ENCODE results near the gene NR2F1.

The NR2F1 gene

DNA sequence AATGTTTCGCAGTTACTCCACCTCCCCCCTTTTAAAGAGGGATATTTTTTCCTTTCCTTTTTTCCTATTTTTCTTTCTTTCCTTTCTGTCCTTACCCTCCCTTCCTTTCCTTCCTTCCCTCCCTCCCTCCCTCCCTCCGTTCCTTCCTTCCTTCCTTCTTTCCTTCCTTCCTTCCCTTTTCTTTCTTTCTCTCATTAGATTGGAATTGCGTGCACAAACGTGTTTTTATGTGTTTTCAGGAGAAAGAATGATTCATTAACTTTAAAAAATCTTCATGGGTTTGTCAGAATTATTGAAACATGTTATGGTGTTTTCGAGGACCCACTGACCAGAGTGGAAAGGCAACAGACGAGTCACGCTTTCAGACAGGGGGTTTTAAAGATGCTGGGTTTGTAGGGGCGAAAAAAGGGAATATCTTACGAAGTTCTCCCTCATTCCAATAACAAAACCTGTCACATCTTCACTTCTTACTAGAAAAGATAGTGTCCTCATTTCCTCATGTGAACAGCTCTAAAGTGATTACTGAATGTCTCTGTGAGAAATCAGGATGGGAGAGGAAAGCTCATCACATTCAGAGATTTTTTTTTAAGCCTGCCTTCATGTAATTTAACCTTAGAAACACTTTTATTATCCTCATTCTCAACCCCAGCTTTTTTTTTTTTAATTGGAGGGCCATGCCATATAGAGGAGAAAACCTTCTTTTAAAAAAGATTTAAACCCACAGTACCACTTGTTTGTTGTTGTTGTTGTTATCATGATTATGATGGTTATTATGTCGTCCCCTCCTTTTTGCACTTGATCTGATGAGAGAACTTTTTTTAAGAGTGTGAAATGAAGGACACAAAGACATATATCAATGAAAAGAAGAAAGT is 21.9 kb downstream of the NR2F1 start:
- DNase-seq (ENCODE audit: low spot score) = no peak

DNA sequence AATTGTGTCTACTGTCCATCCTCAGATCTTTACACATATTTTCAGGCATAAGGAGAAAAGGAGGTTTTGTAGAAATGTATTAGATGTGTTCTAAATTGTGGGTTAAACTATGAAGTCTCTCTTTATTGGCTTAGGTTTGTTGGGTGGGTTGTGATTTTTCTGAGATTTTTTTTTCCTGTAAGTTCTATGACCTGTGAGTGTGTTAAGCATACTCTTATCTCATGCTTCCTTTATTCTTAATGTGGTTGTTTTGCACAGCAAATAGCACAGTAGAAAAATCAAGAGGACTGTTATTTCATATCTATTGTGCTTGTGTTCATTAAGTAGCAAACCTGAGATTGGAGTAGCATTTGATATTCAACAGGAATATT is 23.3 kb downstream of the NR2F1 start:
- no peak for DNase-seq (ENCODE audit: low spot score)

DNA sequence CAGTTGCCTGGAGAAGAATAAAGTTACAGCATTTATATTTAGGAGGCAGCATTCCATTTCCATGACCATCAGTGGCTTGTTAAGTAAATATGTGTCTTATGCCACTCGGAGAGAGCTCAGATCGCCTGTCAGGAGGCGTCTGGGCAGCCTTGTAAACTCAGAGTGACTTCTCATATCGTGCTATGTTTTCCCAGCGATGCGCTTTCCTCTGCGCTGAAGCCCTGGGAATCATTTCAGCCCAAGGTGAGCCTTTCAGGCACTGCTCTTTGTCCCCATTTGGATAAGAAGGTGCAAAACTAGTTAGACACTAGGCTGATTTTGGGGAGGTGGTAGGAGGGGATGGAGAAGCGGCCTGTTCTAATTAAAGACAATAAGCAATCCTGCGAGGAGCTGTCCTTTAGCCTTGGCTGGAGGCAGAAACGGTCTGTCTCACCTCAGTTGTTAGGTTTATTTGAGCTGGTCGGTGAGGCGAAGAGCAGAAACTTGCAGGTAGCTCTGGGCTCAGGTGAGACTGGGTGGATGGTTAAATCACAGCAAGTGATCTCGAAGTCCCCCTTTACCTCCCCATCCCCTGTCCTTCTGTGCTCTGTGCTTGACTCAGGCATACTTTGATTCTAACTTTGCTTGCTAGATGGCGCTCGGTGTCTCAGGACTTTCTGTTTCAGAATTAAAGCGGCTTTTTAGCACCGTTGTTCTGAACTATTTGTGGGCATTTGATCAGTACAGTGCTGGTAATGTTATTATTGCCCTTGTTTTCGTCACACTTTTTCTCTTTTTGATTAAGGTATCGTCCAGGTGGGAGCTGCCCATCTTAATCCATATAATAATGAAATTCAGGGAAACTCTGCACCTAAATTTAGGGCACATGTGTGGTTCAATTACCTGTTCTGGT is 24.6 kb downstream of the NR2F1 start:
- peak; percentile 55 for DNase-seq (ENCODE audit: low spot score)

DNA sequence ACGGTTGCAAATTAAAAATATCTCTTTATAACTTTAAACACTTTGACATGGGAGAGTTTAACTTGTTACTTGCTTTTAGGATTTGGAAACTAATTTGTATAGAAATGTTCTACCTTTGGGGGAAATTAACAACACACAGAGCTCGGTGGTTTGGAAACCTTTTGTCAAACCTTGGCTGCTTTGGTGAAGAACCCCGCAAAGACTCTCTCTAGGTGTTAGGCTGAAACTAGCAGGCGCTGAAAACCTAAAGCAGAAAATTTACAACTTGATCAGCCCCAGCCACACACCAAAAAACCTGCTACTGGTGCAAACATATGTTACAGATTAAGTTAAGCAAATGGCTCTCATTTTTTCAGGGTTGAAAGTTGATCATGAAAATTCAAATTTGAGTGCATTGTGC is 25.8 kb downstream of the NR2F1 start:
- DNase-seq (ENCODE audit: low spot score) = no peak

DNA sequence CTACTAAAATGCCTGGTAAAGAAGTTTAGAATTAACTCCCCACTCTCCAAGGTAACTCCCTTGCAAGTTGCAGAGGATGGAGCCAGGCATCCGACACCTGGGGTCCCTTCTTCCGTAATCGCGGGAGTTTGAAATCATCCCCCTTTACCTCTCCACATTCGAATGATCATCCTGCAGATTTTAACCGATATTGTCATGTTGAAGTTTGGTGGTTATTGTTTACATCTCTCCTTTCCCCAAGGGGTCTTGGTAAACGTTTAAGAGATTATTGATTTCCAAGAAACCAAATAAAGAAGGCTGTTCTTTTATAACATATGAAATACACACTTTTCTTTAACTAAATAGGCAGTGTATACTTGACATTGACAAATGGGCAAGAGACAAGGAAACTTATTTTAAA is 26.7 kb downstream of the NR2F1 start:
- DNase-seq (ENCODE audit: low spot score) = no peak

DNA sequence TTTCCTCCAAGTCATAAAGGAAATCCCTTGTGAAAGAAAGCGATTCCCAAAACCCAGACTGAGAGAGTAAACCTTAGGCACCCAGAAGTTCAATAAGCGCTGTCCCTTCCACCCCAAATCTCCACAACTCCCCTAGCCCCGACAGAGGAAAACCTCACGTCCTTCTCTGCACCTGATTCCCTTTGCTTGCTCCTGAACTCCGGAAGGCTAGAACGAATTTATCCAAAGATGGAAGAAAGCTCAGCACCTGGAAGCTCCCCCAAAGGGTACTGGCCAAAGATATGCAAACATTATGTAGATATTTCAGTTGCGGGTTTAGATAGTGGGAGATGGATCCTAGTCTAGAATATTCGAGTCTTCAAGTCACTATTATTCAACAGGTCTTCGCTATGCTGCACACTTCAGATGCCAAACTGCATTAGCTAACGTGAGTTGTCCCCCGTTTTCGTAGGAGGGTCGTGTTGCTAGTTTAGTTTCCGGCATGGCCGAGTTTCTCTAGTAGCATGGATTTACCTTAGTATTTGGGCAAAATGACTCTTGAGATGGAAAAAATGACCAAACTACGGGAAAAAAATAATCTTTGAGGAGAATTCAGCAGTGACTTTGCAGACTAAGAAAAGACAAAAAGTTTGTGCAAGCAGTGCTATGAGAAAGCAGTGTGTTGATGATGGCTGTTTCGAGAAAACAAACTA is 27.7 kb downstream of the NR2F1 start:
- no peak for DNase-seq (ENCODE audit: low spot score)

DNA sequence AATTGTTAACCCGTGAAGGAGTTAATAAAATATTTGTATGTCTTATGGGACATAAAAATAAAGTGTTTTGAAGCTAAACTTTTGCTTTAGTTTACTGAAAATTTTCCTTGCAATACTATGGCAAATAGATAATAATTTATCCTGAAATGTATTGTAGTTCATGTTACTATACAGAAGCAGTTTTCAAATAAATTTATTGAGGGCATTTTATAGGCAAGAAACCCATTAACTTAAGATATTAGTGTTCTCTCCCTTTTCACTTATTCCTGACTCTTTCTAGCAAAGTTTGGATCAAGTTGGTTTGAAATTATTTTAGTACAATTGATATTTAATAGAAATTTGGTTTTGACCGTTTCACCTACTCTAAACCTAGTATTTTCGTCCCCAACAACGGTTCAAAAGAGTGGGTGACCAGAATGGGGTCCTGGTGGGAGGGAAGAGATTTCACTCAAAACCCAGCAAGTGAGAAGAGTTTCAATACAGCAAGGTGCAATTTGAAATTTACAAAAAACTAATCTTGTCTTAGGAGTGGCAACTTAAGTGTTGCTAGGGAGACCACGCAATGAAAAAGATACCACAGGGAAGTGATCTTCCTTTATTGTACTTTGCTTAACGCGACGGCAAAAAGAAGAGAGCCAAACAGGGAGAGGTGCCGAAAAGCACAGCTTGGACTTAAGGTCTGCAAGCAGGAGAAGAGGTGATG is 28.4 kb downstream of the NR2F1 start:
- DNase-seq (ENCODE audit: low spot score) = no peak

DNA sequence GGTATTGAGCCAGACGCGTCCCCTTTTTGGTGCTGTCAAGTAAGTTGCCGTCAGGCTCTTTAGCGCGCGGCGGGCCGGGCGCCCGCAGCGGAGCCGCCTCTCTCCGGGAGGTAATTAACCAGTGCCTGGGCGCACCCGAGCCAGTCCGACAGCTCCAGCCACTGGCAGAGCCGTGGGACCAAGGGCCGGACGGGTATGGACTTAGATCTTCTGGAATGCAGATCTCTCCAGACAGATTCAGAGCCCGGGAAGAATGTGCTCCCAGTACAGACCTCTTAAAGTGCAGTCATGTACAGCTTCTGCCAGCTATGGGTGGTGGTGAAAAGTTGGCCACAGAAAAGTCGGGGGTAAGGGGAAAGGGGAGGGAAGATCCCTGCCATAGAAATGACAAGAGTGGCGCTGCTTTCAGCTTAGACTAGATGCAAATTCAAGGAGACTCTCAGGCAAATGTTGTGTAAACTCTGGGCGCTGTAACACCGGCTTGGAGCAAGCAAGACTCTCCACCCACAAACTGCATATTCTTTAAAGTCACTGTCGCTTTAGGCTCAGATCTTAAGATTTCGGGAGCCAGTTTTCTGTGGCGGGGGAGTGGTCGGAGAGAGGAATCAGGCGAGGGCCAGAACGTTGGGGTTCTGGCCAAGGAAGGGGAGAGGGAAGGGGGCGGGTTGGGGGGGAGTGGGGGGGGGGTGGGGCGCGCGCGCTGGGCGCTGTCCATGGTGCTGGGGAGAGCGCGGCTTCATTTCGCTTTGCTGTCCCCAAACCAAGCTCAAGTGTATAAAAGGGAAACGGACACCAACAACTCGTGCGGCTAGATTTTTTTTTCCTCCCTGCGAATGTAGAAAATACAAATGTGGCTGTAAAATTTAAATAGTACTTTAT is 29.2 kb downstream of the NR2F1 start:
- peak; percentile 51 for DNase-seq (ENCODE audit: low spot score)

DNA sequence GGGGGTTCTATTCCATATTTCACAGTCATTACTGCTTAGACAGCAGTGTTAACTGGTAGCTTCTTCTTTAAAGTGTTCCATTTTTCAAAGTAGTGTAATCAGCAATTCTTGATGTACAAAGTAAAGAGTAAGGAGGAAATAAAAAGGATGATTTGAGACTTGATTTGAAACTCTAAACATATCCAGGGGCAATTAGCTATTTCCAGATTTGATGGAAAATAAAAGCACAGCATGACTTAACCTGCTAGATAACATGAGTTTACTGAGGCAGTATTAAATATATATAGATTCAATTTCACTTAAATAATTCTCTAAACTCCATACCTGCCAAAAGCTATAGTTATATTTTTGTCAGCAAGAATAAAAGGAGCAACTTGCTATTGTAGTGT is 29.8 kb downstream of the NR2F1 start:
- no peak for DNase-seq (ENCODE audit: low spot score)

DNA sequence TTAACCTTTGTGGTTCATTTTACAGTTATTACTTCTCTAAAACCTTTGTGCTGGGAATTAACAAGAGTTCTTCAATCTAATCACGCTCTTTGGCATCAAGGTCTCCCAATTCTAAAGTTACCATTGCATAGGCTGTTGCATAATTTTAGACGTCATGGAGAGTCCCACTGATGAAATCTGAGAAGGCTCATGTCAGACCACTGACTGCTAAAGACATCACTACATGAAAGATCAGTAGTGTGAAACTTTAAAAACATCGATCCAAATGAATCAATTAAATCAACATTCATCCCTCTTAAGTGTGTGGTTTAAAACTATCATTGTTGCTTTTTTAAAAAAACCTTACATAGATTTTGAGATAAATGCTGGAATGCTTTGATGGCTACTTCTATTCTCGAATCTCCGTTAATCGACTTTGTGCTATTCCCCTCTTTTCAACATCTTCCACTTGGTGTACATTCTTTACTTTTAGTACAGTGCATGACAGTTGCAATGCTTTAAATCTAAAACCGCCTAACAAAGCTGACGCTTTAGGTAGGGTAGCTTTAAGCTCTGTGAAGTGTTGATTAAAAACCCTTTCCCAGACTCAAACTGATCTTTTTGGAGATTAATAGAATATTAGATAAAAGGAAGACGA is 33.6 kb downstream of the NR2F1 start:
- no peak for DNase-seq (ENCODE audit: low spot score)

DNA sequence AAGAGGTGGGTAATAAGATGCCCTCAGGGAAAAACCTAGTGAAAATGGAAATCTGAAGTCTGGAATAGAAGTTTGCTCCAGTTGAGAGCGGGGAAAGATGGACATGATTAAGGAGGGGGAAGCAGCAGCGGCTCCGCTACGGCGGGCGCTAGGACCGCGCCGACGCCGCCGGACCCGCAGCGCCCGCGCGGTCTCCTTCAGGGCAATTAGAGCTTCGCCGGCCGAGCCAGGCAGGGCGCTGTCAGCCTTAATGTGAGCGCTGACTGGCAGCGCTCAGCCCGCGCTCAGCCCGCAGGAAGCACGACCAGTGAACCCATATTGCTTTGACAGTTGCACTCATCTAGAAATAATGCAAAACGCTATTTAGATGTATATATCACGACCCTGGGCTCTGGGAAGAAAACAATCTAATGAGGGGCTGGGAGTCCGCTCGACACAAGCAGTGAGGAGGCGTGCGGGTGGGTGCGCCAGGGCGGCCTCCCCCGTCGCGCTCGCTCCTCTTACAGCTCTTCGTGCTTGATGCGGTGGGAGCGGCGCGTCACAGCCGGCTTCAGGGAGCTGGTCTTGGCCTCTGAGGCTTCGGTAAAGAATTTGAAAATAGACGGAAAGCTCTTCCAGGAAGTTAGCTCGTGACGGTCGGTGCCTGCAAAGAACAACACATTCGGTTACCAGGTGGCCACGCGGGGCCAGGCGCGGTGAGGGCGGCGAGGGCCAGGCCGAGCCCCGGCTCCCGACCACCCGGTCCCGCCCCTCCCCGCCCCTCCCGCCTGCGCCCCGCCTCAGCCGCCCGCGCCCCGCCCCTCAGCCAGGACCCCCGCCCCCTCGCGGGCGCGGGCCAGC is 37.7 kb downstream of the NR2F1 start:
- DNase-seq (ENCODE audit: low spot score) = peak; percentile 84

DNA sequence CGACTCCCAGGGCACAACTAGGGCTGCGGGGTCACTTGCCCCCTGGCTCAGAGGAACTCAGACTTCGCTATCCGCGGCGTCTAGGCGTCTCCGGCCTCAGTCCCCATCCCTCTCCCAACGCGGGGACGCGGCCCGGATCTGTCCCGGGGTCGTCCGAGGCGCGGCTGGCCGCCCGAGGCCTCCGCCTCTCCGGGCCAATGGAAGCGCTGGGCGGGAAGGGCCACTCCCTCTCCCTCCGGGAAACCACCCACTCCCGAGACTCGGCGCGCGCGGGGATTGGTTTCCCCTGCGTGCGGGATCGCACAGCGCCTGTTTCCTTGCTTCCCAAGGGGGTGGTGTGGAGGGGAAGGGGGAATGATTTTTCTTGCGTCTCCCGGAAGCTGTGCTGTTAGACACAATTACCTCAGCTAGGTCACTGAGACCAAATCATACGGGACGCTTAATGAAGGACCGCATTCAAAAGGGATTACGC is 38.3 kb downstream of the NR2F1 start:
- peak; percentile 67 for DNase-seq (ENCODE audit: low spot score)

DNA sequence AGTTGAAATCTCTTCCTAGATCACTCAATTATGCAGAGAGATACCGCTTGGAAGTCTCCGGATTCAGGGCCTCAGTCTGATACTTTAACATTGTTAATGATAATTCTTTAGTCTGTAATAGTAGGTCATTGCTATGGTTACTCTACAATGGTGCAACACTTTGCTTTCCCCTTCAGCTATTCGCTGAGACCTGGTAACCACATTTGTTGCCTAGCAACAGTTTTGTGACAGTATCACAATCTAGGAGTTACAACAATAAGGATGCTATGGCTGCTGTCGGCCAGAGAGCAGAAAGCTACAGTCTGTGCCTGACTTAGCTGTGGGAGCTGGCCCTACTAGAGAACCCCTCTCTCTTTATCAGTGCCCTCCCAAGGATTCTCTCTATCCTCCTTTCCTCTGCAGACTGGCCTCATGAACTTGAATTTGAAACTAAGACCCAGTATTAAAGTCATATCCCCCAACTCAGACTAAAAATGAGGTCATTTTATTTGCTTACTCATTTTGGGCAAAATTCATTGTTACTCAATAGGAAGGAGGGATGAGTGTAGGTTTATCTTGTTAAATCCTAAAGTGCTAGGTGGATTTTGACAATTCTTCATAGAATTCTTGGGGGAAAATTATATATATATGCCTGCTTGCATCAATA is 39.3 kb downstream of the NR2F1 start:
- DNase-seq (ENCODE audit: low spot score) = peak; percentile 30

DNA sequence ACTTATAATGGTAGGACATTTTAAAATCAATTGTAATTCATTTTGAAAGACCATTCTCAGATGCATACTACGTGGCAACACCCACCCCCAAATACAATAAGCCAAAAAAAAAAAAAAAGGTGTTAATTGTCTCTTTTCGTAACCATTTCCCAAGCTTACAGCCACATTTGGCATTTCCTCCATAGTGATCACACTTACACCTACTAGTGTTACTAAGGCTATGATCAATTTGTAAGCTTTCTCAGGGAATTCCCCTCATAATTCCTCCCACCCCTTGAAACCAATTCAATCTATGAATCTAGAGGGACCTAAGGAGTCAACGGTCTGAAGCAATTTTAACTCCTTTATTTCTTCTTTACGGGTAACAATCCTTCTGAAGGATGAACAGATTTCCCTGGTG is 40.1 kb downstream of the NR2F1 start:
- DNase-seq (ENCODE audit: low spot score) = no peak

DNA sequence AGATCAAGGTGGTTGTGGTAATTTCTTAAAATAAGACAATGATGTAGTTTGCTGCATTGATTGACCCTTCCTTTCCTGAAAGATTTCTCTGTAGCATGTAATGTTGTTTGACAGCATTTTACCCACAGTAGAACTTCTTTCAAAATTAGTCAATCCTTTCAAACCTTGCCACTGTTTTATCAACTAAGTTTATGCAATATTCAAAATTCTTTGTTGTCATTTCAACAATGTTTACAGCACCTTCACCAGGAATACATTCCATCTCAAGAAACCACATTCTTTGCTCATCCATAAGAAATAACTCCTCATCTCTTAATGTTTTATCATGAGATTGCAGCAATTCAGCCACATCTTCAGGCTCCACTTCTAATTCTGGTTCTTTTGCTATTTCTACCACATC is 43.8 kb downstream of the NR2F1 start:
- no peak for DNase-seq (ENCODE audit: low spot score)

DNA sequence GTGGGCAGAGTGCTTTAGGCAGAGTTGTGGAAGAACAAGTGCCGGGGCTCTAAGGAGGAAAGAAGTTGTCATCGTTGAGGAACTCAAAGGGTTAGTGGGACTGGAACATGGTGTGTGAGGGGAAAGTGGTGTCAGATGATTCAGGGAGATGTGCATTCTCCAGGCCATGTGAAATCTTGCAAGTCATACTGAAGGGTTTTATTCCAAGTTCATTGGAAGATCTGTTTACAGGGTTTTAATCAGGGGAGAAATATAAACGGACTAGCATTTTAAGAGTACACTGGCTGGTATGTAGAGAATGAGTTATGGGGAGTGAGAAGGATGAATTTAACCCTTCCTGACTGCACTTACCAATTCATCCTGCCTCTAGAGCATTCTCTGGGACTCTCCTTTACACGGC is 49.3 kb downstream of the NR2F1 start:
- no peak for DNase-seq (ENCODE audit: low spot score)

DNA sequence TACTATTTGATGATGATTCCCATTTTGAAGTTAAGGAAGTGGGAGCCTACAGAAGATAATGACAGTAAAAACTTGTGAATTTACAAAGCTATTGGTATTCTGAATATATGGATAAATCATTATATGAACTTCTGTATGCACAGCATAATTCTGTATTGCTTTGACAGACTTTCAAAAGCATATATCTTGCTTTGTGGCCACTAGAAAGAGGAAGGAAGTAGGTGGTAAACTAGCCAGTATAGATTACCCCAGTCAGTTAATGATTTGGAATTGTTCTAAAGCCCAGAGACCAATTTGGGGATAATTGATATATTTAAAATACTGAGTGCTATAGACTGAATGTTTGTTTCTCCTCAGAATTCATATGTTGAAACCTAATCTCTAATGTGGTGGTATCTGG is 53.0 kb downstream of the NR2F1 start:
- no peak for DNase-seq (ENCODE audit: low spot score)

DNA sequence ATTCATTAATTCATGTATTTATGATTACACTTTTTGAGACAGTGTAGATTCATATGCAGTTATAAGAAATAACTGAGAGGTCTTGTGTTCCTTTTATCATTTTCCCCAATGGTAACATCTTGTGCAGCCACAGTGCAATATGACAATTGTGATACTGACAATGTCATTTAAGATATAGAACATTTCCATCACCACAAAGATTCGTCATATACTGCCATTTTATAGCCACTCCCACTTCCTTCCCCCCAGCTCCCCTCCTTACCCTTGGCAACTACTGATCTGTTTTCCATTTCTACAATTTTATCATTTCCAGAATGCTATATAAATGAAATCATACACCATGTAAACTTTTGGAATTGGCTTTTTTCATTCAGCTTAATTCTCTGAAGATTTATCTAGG is 53.8 kb downstream of the NR2F1 start:
- DNase-seq (ENCODE audit: low spot score) = no peak

DNA sequence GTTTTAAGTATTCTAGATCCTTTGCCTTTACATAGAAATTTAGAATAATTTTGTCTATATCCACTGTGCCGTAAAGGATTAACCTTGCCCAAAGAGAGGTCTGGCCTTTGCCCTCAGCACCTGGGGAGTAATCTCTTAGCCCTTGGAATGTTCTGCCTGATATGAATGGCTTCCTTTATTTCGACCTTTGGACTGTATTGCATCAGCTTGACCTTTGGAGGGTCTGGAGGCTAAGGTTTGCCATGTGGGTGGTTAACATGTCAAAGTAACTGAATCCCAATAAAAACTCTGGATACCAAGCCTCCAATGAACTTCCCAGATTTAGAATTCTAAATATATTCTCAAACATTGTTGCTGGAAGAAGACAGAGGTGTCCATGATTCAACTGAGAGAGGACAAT is 54.7 kb downstream of the NR2F1 start:
- DNase-seq (ENCODE audit: low spot score) = no peak

Measured in AG20443 (cell line).